ENCODE measurements around the gene CA14.
A peak's percentile ranks its signal among the peaks of the same experiment; 100 is the strongest.
"Not testable (repeated sequence)": the region's sequence is repeated elsewhere in the genome, so short reads cannot be mapped to it uniquely, and the experiment has no call there.

The CA14 gene

GRCh38 chr1:150281758-150282557 is 24.4 kb downstream of the CA14 start, which contains the start of gene CIART:
Gene CIART (plus strand): TSS chr1:150282554. CDS start chr1:150283268, 714 bp downstream.
- peak; percentile 79 for DNase-seq

DNA sequence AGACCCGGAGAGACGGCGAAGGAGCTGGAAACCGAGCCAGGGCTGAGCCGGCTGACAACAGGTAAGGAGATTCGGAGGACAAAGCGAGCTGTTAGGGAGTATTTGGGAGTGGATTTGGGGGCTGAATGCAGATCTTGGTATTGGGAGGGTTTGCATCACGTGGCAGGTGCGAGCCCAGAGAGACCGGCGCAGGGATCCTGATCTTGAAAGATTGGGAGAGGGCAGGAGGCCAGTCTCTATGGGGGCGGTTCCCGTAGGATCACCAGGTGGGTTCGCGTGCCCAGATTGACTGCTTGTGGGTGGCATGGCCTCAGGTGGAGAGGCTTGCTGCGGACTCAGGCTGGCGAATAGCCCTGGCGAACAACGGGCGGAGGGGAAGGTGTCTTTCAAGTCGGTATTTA is 25.0 kb downstream of the CA14 start:
- DNase-seq = peak; percentile 14

DNA sequence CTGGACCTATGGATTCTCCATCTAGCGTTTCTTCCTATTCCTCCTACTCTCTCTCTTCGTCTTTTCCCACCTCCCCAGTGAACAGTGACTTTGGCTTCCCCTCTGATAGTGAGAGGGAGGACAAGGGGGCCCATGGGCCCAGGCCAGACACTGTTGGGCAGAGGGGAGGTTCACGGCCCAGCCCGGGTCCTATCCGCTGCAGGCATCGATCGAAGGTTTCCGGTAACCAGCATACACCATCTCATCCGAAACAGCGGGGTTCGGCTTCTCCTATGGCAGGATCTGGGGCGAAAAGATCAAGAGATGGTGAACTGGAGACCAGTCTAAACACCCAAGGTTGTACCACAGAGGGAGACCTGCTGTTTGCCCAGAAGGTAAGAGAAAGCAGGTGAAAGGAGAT is 25.7 kb downstream of the CA14 start:
- DNase-seq = no peak

DNA sequence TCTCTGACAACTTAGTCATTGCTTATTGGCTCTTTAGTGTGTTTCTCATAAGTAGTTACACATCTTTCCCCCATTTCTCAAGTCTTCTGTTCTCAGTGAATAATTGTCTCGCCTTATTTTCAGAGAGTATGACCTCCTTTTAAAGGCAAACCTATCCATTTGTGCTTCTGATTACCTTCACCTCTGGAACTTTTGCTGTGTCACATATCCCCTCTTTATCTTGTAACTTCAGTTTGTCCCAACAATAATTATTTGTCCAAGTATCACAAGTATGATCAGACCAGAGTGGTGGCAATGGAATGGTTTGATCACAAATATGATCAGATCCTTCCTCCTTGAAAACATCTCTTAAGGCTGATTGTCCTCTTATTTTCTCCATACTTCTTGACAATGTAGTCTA is 30.8 kb downstream of the CA14 start:
- DNase-seq = no peak

- no peak for DNase-seq
These were observed 31.2 kb downstream of the CA14 start for GRCh38 chr1:150288822-150289221.

- DNase-seq = peak; percentile 92
These were observed 36.1 kb downstream of the CA14 start, which contains the start of gene MRPS21 for GRCh38 chr1:150293433-150294253. Gene MRPS21 (plus strand): TSS chr1:150293861. CDS start chr1:150294367, 506 bp downstream.

GRCh38 chr1:150295476-150295875 is 37.9 kb downstream of the CA14 start:
- no peak for DNase-seq

DNA sequence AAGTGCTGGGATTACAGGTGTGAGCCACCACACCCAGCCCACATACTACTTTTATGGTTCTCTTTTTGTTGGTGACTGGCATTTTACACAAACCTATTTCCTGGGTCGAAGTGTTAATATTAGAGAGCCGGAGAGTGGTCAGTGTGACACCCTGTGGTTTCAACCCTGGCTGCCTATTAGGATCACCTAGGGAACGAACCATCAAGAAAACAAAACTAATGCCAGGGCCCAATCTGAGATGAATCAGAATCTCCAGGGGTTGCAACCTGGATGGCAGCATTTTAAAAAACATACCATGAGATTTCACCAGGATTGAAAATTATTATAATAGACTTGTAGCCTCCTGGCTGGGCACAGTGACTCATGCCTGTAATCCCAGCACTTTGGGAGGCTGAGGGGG is 42.1 kb downstream of the CA14 start:
- DNase-seq = no peak

DNA sequence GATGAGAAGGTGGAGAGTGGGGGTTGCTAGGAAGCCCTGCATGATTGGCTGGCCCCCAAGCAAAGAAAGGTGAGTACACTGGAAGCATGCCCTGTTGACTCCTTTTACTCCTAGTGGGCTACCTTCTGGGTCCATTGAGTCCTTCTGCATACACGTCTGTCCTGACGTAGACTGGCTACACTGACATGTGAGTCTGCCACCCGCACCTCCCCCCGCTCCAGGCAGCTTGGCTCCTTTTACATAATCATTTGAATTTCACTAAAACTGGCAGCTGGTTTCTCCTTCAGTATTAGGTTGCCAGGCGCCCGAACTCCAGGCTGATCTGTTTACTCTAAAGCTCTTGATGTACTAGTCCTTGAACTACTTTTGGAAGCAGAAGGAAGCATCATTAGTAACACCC is 44.8 kb downstream of the CA14 start:
- no peak for DNase-seq

GRCh38 chr1:150302902-150303301 is 45.3 kb downstream of the CA14 start:
- DNase-seq = no peak

DNA sequence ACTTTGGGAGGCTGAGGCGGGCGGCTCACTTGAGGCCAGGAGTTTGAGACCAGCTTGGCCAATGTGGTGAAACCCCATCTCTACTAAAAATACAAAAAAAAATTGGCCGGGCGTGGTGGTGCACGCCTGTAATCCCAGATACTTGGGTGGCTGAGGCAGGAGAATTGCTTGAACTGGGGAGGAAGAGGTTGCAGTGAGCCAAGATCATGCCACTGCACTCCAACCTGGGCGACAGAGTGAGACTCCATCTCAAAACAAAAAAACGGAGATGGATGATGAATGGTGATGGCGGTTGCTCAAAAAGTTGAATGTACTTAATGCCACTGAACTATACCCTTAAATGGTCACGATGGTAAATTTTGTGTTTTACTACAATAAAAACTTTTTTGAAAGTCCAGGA is 51.0 kb downstream of the CA14 start:
- DNase-seq = not testable (repeated sequence)

- no peak for DNase-seq
These were observed 52.4 kb downstream of the CA14 start for GRCh38 chr1:150309758-150310508.

DNA sequence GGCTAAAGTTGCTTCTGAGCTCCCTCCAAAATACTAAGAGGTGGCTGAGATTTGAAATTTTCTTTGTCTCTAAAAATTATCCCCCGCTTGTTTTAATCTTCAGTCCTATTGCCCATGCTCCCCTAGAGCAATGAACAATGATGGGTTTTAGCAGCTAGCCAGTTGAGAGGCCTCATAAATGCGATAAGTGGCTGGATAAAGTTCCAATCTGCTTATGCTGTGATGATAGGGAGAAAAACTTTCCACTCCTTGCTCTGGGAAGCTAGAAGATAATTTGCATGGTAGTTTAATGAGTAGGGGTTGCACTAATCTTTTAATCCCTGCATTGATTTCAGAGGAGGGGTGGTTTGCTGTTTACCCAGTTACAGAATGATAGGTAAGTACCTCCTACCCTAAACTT is 54.2 kb downstream of the CA14 start:
- DNase-seq = no peak

All from stimulated activated CD4-positive, alpha-beta T cell treated with anti-CD3 and anti-CD28 coated beads, Interleukin-15, amount 100 ng/mL, for 24 hours (primary cell).